Chondrocyte (in vitro differentiated cells): Measurements from ENCODE around the gene NOD1. TPM values are rescaled to one million over a fixed set of nuclear protein-coding genes. Genes with fewer than 3 reads are reported as not detected.

Source experiments
- DNase-seq: peaks from one replicate; pipeline ENCODE4 v3.0.0; 2021; ENCODE audit warnings: mixed read lengths, low spot score
- H3K27ac Mint-ChIP-seq: one replicate; pipeline ENCODE4 v1.8.0; 2021; ENCODE audit warnings: mild to moderate bottlenecking, moderate library complexity, mixed read lengths; ENCODE audit not compliant: unreplicated experiment
- H3K27me3 Mint-ChIP-seq: 2 replicates; pipeline ENCODE4 v1.8.0; 2021; ENCODE audit warnings: low read depth, mixed read lengths
- H3K36me3 Mint-ChIP-seq: 2 replicates; pipeline ENCODE4 v1.8.0; 2021; ENCODE audit warnings: low read depth, mixed read lengths
- H3K4me1 Mint-ChIP-seq: 2 replicates; pipeline ENCODE4 v1.8.0; 2021; ENCODE audit warnings: low read depth, mild to moderate bottlenecking, mixed read lengths
- H3K4me3 Mint-ChIP-seq: one replicate; pipeline ENCODE4 v1.8.0; 2021; ENCODE audit warnings: mild to moderate bottlenecking, moderate library complexity, mixed read lengths; ENCODE audit not compliant: unreplicated experiment
- H3K9me3 Mint-ChIP-seq: 2 replicates; pipeline ENCODE4 v1.8.0; 2021; ENCODE audit warnings: low read depth, mixed read lengths
- CTCF ChIP-seq: fragments of 200-600 bp; sonication (generic); IDR thresholded peaks from 2 replicates; pipeline ENCODE4 v1.5.0; 2021; ENCODE audit warnings: antibody characterized with exemption, mild to moderate bottlenecking, moderate library complexity
- total RNA-seq: library from RNA; stranded (reverse); gene quantifications from 3 replicates; pipeline ENCODE4 v1.2.1, GENCODE V29; 2021

Gene NOD1
- total RNA-seq, 1 donor from 2014 or later = 6.6 TPM

- no peak for DNase-seq
- H3K36me3 Mint-ChIP-seq = no peaks in the 10 kb centered on the region
- peaks cover 3% of the 10 kb centered on the region for H3K4me1 Mint-ChIP-seq
- H3K27ac Mint-ChIP-seq = no peak overlapping the region
- TF ChIP-seq CTCF = no peak
- H3K4me3 Mint-ChIP-seq = no peak overlapping the region
- no peaks in the 10 kb centered on the region for H3K9me3 Mint-ChIP-seq
- H3K27me3 Mint-ChIP-seq = no peaks in the 10 kb centered on the region
These were observed 66.7 kb downstream of the NOD1 start for GRCh38 chr7:30411897-30412296.

- no peak overlapping the region for H3K27ac Mint-ChIP-seq
- H3K9me3 Mint-ChIP-seq = no peaks in the 10 kb centered on the region
- peaks cover 3% of the 10 kb centered on the region for H3K4me1 Mint-ChIP-seq
- DNase-seq = no peak
- no peak for TF ChIP-seq CTCF
- no peaks in the 10 kb centered on the region for H3K27me3 Mint-ChIP-seq
- H3K36me3 Mint-ChIP-seq = no peaks in the 10 kb centered on the region
- H3K4me3 Mint-ChIP-seq = no peak overlapping the region
These were observed 67.4 kb downstream of the NOD1 start for GRCh38 chr7:30411173-30411572.

- Mint-ChIP-seq H3K27ac (no peak overlapping the region), H3K36me3 (no peaks in the 10 kb centered on the region), H3K9me3 (no peaks in the 10 kb centered on the region), H3K4me3 (no peak overlapping the region), H3K4me1 (no peaks in the 10 kb centered on the region), H3K27me3 (no peaks in the 10 kb centered on the region)
- TF ChIP-seq CTCF = no peak
- no peak for DNase-seq
These were observed 71.7 kb downstream of the NOD1 start for GRCh38 chr7:30406664-30407425.

GRCh38 chr7:30405179-30405578, 73.4 kb downstream of the NOD1 start:
- TF ChIP-seq CTCF = no peak
- no peak for DNase-seq
- H3K4me3 Mint-ChIP-seq = no peak overlapping the region
- H3K27me3 Mint-ChIP-seq = no peaks in the 10 kb centered on the region
- no peaks in the 10 kb centered on the region for H3K36me3 Mint-ChIP-seq
- H3K27ac Mint-ChIP-seq = no peak overlapping the region
- H3K4me1 Mint-ChIP-seq = no peaks in the 10 kb centered on the region
- no peaks in the 10 kb centered on the region for H3K9me3 Mint-ChIP-seq

- no peak for DNase-seq
- Mint-ChIP-seq H3K27ac (no peak overlapping the region), H3K27me3 (no peaks in the 10 kb centered on the region), H3K9me3 (no peaks in the 10 kb centered on the region), H3K4me1 (no peaks in the 10 kb centered on the region), H3K4me3 (no peak overlapping the region), H3K36me3 (no peaks in the 10 kb centered on the region)
- no peak for TF ChIP-seq CTCF
These were observed 75.1 kb downstream of the NOD1 start for GRCh38 chr7:30403477-30403876.
